GM19035 (cell line): ENCODE results near the gene RRAGD.
"Not testable (repeated sequence)": the region's sequence is repeated elsewhere in the genome, so short reads cannot be mapped to it uniquely, and the experiment has no call there.

ENCODE experiments used
- ATAC-seq: cut with Tn5 transposase; IDR thresholded peaks from one replicate; pipeline ENCODE4 v1.9.1; 2021; ENCODE audit not compliant: unreplicated experiment

RRAGD gene

GRCh38 chr6:89413006-89413400 is 930 bp upstream of the RRAGD start:
- no peak for ATAC-seq

- ATAC-seq = peak; percentile 52
Measured at GRCh38 chr6:89411145-89412070, 665 bp downstream of the RRAGD start.

- ATAC-seq = no peak
Measured at GRCh38 chr6:89410788-89411144, 1.3 kb downstream of the RRAGD start.

GRCh38 chr6:89410231-89410761 is 1.8 kb downstream of the RRAGD start:
- ATAC-seq = no peak

- no peak for ATAC-seq
Measured at GRCh38 chr6:89409461-89410035, 2.5 kb downstream of the RRAGD start.

- ATAC-seq = no peak
Measured at GRCh38 chr6:89406141-89406540, 5.9 kb downstream of the RRAGD start.

GRCh38 chr6:89404512-89404911 is 7.6 kb downstream of the RRAGD start:
- ATAC-seq = no peak

GRCh38 chr6:89402776-89403175 is 9.3 kb downstream of the RRAGD start:
- ATAC-seq = no peak

GRCh38 chr6:89400912-89401399 is 11.1 kb downstream of the RRAGD start:
- ATAC-seq = no peak

- ATAC-seq = no peak
Measured at GRCh38 chr6:89400050-89400449, 12.0 kb downstream of the RRAGD start.

- no peak for ATAC-seq
Measured at GRCh38 chr6:89398762-89399525, 13.1 kb downstream of the RRAGD start.

- ATAC-seq = not testable (repeated sequence)
Measured at GRCh38 chr6:89397884-89398283, 14.2 kb downstream of the RRAGD start.

- no peak for ATAC-seq
Measured at GRCh38 chr6:89393659-89394058, 18.4 kb downstream of the RRAGD start.

- no peak for ATAC-seq
Measured at GRCh38 chr6:89392823-89393222, 19.2 kb downstream of the RRAGD start.

- no peak for ATAC-seq
Measured at GRCh38 chr6:89388846-89389245, 23.2 kb downstream of the RRAGD start.

- peak; percentile 95 for ATAC-seq
Measured at GRCh38 chr6:89387516-89388201, 24.4 kb downstream of the RRAGD start.

- ATAC-seq = peak; percentile 32
Measured at GRCh38 chr6:89386917-89387491, 25.1 kb downstream of the RRAGD start.

- no peak for ATAC-seq
Measured at GRCh38 chr6:89385846-89386245, 26.2 kb downstream of the RRAGD start.

GRCh38 chr6:89385156-89385667 is 26.9 kb downstream of the RRAGD start:
- ATAC-seq = no peak

- ATAC-seq = no peak
Measured at GRCh38 chr6:89381031-89381430, 31.0 kb downstream of the RRAGD start.
